Endothelial cell of umbilical vein (primary cell): ENCODE results near the gene UMPS. TPM values are rescaled to one million over a fixed set of nuclear protein-coding genes. Genes with fewer than 3 reads are reported as not detected.

Source experiments
- BruUV-seq: library from RNA; stranded (reverse); fragments of 400-500 nt; replicated peaks from 2 replicates; lab custom pipeline; 2021; lab: Mats Ljungman, UMichigan
- CTCF ChIA-PET: fragments of 300-600, 350-600 bp; sonication (Branson Sonifier 250); formaldehyde crosslinking; loops from one replicate; lab custom pipeline; 2021; ENCODE audit warnings: antibody characterized with exemption, inconsistent platforms; lab: Charles Lee
- POLR2A ChIA-PET: fragments of 300-600, 350-600 bp; sonication (Branson Sonifier 250); formaldehyde crosslinking; loops from one replicate; lab custom pipeline; 2021; ENCODE audit warnings: antibody characterized with exemption, inconsistent platforms; lab: Charles Lee
- DNase-seq: peaks from one replicate; pipeline ENCODE4 v3.0.0-alpha.2; 2011; ENCODE audit warnings: low read depth, low spot score
- FAIRE-seq: peaks from 2 replicates; lab custom pipeline; 2011; peaks lifted over from hg19 to GRCh38; lab: Jason Lieb, UNC
- H2AFZ ChIP-seq: 2 replicates; pipeline ENCODE4 v1.6.0; 2012; ENCODE audit warnings: low read depth, low read length, control low read depth, inconsistent platforms
- H3K27ac ChIP-seq: 2 replicates; pipeline ENCODE4 v1.5.1; 2011; ENCODE audit warnings: low read depth, mild to moderate bottlenecking, control low read depth, low read length, moderate library complexity; ENCODE audit not compliant: insufficient read depth
- H3K27me3 ChIP-seq, 2 experiments: 2 replicates each; pipeline versions ENCODE4 v1.6.0 to v1.6.1; 2011; ENCODE audit warnings: low read length in 2 of 2, mixed read lengths in 1 of 2; ENCODE audit not compliant: control insufficient read depth in 2 of 2, insufficient read depth in 2 of 2
- H3K36me3 ChIP-seq, 2 experiments: 2 replicates in 1 of 2; 3 replicates in 1 of 2; pipeline ENCODE4 v1.5.1; 2011; ENCODE audit warnings: low read length in 2 of 2, mild to moderate bottlenecking in 1 of 2, moderate library complexity in 1 of 2; ENCODE audit not compliant: control insufficient read depth in 2 of 2, insufficient read depth in 2 of 2; ENCODE audit errors: extremely low read depth in 1 of 2
- H3K4me1 ChIP-seq: 3 replicates; pipeline ENCODE4 v1.5.1; 2011; ENCODE audit warnings: mild to moderate bottlenecking, low read length; ENCODE audit not compliant: control insufficient read depth, insufficient read depth; ENCODE audit errors: extremely low read depth
- H3K4me2 ChIP-seq: 2 replicates; pipeline ENCODE4 v1.6.1; 2011; ENCODE audit warnings: low read length, control low read depth, mixed read lengths; ENCODE audit not compliant: insufficient read depth
- H3K4me3 ChIP-seq, 3 experiments: fragments of 200-600 bp in 1 of 3; sonication (generic), shearing (Covaris generic) in 1 of 3; replicated peaks in 1 of 3; 2 replicates each; pipeline ENCODE4 v1.5.1; 2011 to 2016; ENCODE audit warnings: control low read depth in 3 of 3, low read length in 3 of 3, mild to moderate bottlenecking in 2 of 3, inconsistent platforms in 1 of 3, low read depth in 1 of 3, moderate library complexity in 1 of 3; ENCODE audit not compliant: insufficient read depth in 1 of 3
- H3K79me2 ChIP-seq: 2 replicates; pipeline ENCODE4 v1.6.0; 2012; ENCODE audit warnings: low read length, inconsistent platforms; ENCODE audit not compliant: control insufficient read depth, insufficient read depth
- H3K9ac ChIP-seq: replicated peaks from 2 replicates; pipeline ENCODE3; 2011; ENCODE audit warnings: low read length, control low read depth; ENCODE audit not compliant: insufficient read depth; ENCODE audit errors: extremely low read depth
- H3K9me1 ChIP-seq: replicated peaks from 3 replicates; pipeline ENCODE4 v1.6.0; 2011; ENCODE audit warnings: mild to moderate bottlenecking, low read length; ENCODE audit not compliant: control insufficient read depth, insufficient read depth; ENCODE audit errors: extremely low read depth
- H3K9me3 ChIP-seq: replicated peaks from 2 replicates; pipeline ENCODE4 v1.5.1; 2012; ENCODE audit warnings: low read length, inconsistent platforms; ENCODE audit not compliant: control insufficient read depth, insufficient read depth
- H4K20me1 ChIP-seq: replicated peaks from 2 replicates; pipeline ENCODE3; 2011; ENCODE audit warnings: mild to moderate bottlenecking, low read length; ENCODE audit not compliant: control insufficient read depth, insufficient read depth; ENCODE audit errors: extremely low read depth
- CTCF ChIP-seq, 2 donors: IDR thresholded peaks; 1 replicate in 1 of 2; 2 replicates in 1 of 2; pipeline ENCODE4 v1.5.1; 2011; ENCODE audit warnings: low read length in 2 of 2, mild to moderate bottlenecking in 2 of 2, moderate library complexity in 2 of 2, control low read depth in 1 of 2, inconsistent platforms in 1 of 2, low read depth in 1 of 2; ENCODE audit not compliant: insufficient read depth in 1 of 2; ENCODE audit errors: extremely low read depth in 1 of 2
- EZH2 ChIP-seq: IDR thresholded peaks from 2 replicates; pipeline ENCODE4 v1.6.1; 2012; ENCODE audit warnings: borderline replicate concordance, low read depth, mild to moderate bottlenecking, moderate library complexity, low read length, inconsistent platforms; ENCODE audit not compliant: severe bottlenecking
- FOS ChIP-seq: IDR thresholded peaks from 2 replicates; pipeline ENCODE4 v1.6.1; 2011; ENCODE audit warnings: mild to moderate bottlenecking, low read length, moderate library complexity, borderline replicate concordance; ENCODE audit not compliant: insufficient read depth
- GATA2 ChIP-seq: IDR thresholded peaks from 2 replicates; pipeline ENCODE4 v1.7.0; 2011; ENCODE audit warnings: low read depth, mild to moderate bottlenecking, moderate library complexity, mixed read lengths, low read length; ENCODE audit not compliant: insufficient read length, insufficient read depth
- MAX ChIP-seq: IDR thresholded peaks from 2 replicates; pipeline ENCODE4 v1.6.1; 2011; ENCODE audit not compliant: insufficient read depth, insufficient read length
- dilution Hi-C: fragments of 300-500 bp; cut with MboI; formaldehyde crosslinking; loops from one replicate; pipeline ENCODE4 v1.15.0; 2019; ENCODE audit warnings: low sequenced_read_pairs; ENCODE audit not compliant: extremely low pct_ligation_motif_present
- intact Hi-C: fragments of 100-400 bp; cut with micrococcal nuclease; formaldehyde crosslinking; loops from one replicate; pipeline ENCODE4 v1.10.0; 2022
- polyA plus RNA-seq, 4 experiments: library from polyadenylated mRNA; depleted of rRNA in 3 of 4; stranded (reverse) in 3 of 4; unstranded in 1 of 4; fragments of >200 nt; gene quantifications; 2 replicates each; pipeline versions ENCODE4 v1.2.1 to v1.2.3, GENCODE V29; 2011 to 2012; ENCODE audit warnings: missing spikeins in 1 of 4
- total RNA-seq: library from RNA; stranded (reverse); gene quantifications from 2 replicates; pipeline ENCODE4 v1.2.3, GENCODE V29; 2021

The UMPS gene
- total and polyA plus RNA-seq, 2 donors (not counting 3 experiments of a cell fraction or from before 2014, with no cell fraction given): 38.6 to 50.2 TPM

GRCh38 chr3:124696006-124696405 lies 34.2 kb upstream of the UMPS start:
- FAIRE-seq (no peak), DNase-seq (no peak)
- Histone ChIP-seq H3K27ac (no peak overlapping the region), H3K4me1 (no peaks in the 10 kb centered on the region), H4K20me1 (no peaks in the 10 kb centered on the region), H3K4me2 (no peak overlapping the region), H3K9me3 (no peaks in the 10 kb centered on the region), H3K36me3 (no peaks in the 10 kb centered on the region), H3K9me1 (no peaks in the 10 kb centered on the region), H3K9ac (no peak overlapping the region), H3K4me3 (no peak overlapping the region), H3K27me3 (peaks cover 3 to 9% of the 10 kb centered on the region in 2 experiments), H3K79me2 (no peaks in the 10 kb centered on the region), H2AFZ (no peak overlapping the region)
- no peak for TF ChIP-seq EZH2
- intact Hi-C loops: no loop called here
- no TSS peak for BruUV-seq
- CTCF ChIA-PET: interaction anchor here (2.6 kb wide), 1 partner anchor 131 kb away, joined by 7 read pairs; no protein-coding TSS in a partner anchor
- dilution Hi-C loops: no loop called here
- POLR2A ChIA-PET: no interaction called here

- no peaks in the 10 kb centered on the region for H3K36me3 ChIP-seq
- H4K20me1 ChIP-seq: no peaks in the 10 kb centered on the region
- H3K4me3 ChIP-seq: no peak overlapping the region
- no peak overlapping the region for H3K4me2 ChIP-seq
- no peaks in the 10 kb centered on the region for H3K9me1 ChIP-seq
- H3K9ac ChIP-seq: no peak overlapping the region
- BruUV-seq: no TSS peak
- ChIA-PET CTCF (interaction anchor here (1.2 to 2.6 kb wide), 2 partner anchors 9 to 132 kb away, joined by 4 to 7 read pairs; no protein-coding TSS in a partner anchor), POLR2A (no interaction called here)
- no peaks in the 10 kb centered on the region for H3K79me2 ChIP-seq
- H2AFZ ChIP-seq: no peak overlapping the region
- FAIRE-seq (no peak), DNase-seq (no peak)
- TF ChIP-seq MAX (no peak), CTCF (IDR thresholded peaks at IDR 0.05; ENCODE audit: extremely low read depth in 1 of 2, insufficient read depth in 1 of 2, low read depth in 1 of 2, low read length in 2 of 2) (no peak), FOS (no peak), GATA2 (no peak)
- H3K9me3 ChIP-seq: no peaks in the 10 kb centered on the region
- no peak overlapping the region for H3K27ac ChIP-seq
- H3K4me1 ChIP-seq: no peaks in the 10 kb centered on the region
- H3K27me3 ChIP-seq: peaks cover 3 to 9% of the 10 kb centered on the region in 2 experiments
- dilution Hi-C loops (no loop called here), intact Hi-C loops (no loop called here)
Measured at GRCh38 chr3:124697302-124697701, 33.0 kb upstream of the UMPS start.
